ENCODE results near the gene CREB3L4. TPM values are rescaled to one million over a fixed set of nuclear protein-coding genes. Genes with fewer than 3 reads are reported as not detected.

CREB3L4 gene
- total and polyA plus RNA-seq, 2 of the 13 experiments (the other 11 are each of a cell fraction or from before 2014, with no cell fraction given): 9.9 to 18.7 TPM

GRCh38 chr1:153977250-153978240, 9.8 kb downstream of the CREB3L4 start, which contains the start of gene JTB (continued):
- TF ChIP-seq, protein P1, sequence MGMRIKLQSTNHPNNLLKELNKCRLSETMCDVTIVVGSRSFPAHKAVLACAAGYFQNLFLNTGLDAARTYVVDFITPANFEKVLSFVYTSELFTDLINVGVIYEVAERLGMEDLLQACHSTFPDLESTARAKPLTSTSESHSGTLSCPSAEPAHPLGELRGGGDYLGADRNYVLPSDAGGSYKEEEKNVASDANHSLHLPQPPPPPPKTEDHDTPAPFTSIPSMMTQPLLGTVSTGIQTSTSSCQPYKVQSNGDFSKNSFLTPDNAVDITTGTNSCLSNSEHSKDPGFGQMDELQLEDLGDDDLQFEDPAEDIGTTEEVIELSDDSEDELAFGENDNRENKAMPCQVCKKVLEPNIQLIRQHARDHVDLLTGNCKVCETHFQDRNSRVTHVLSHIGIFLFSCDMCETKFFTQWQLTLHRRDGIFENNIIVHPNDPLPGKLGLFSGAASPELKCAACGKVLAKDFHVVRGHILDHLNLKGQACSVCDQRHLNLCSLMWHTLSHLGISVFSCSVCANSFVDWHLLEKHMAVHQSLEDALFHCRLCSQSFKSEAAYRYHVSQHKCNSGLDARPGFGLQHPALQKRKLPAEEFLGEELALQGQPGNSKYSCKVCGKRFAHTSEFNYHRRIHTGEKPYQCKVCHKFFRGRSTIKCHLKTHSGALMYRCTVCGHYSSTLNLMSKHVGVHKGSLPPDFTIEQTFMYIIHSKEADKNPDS (CRISPR knock-in tag; IDR thresholded peaks at IDR 0.05): no peak

DNA sequence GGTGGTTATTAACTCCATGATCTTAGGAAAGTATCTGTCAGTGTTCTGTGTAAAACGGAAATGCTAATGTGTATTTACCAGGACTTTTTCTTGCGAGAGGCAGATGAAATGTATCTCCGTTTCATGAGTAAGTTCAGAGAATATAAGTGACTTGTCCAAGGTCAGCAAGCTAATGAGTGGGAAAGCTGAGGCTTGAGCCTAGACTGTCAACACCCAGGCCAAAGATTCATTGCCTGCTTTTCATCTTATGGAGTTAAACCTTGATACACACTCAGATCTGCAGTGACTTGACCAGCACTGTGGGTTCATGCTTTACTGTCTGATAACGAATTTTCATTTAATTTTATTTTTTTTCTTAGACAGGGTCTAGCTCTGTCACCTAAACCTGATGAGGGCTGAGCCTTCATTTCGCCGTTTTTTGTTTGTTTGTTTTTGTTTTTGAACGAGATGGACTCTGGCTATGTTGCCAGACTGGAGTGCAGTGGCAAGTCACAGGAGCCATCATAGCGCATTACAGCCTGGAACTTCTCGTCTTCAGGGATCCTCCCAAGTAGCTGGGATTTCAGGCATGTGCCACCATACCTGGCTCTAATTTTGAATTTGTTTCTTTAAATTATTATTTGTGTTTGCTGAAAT, 10.7 kb downstream of the CREB3L4 start:
- Histone ChIP-seq H3K9me3 (ENCODE audit: low read length) (no peaks in the 10 kb centered on the region), H4K20me1 (ENCODE audit: insufficient read depth, low read length) (no peaks in the 10 kb centered on the region), H3K4me3 (replicated peaks in 1 of 3; ENCODE audit: insufficient read depth in 1 of 3, low read depth in 2 of 3, low read length in 3 of 3) (peak overlapping the region; percentile 72 to 79 (median 77)), H3K9ac (ENCODE audit: insufficient read depth, low read depth, low read length) (peak overlapping the region; percentile 88), H3K36me3 (replicated peaks in 1 of 2; ENCODE audit: control insufficient read depth in 1 of 2, insufficient read depth in 2 of 2, low read length in 2 of 2) (peaks cover 1 to 19% of the 10 kb centered on the region in 2 experiments), H3K4me2 (ENCODE audit: low read depth, low read length) (peak overlapping the region; percentile 97), H3K4me1 (ENCODE audit: insufficient read depth, low read length) (peaks cover 25% of the 10 kb centered on the region), H2AFZ (ENCODE audit: low read length) (peak overlapping the region; percentile 57), H3K79me2 (ENCODE audit: insufficient read depth, low read length) (peaks cover 16% of the 10 kb centered on the region), H3K27ac (ENCODE audit: extremely low read length, insufficient read depth, low read length) (peak overlapping the region; percentile 88), H3K27me3 (ENCODE audit: control insufficient read depth in 1 of 2, insufficient read depth in 2 of 2, low read length in 2 of 2) (no peaks in the 10 kb centered on the region)
- DNase-seq (ENCODE audit: low spot score): no peak
- ATAC-seq: peak; percentile 12
- no TSS peak for BruUV-seq (replicated peaks)
- intact Hi-C loops (cut with micrococcal nuclease; ENCODE audit: unreplicated experiment): loop anchor here (1.0 kb wide), 1 partner anchor 8 kb away; the partner anchor contains the start of gene RAB13
- FAIRE-seq: peak; percentile 15
- ChIA-PET POLR2A (interaction anchor here (1.0 to 4.4 kb wide), 15 partner anchors 9 to 363 kb away, joined by 3 to 209 read pairs (median 8); partner anchors contain the start of genes CHTOP, CREB3L4, CRTC2 and DENND4B), CTCF (ENCODE audit: low intra/inter-chr PET ratio, low total read pairs) (no interaction called here)
- 2% methylated on average over 9 of the region's 9 CpGs for WGBS (ENCODE audit: low lambda C conversion rate)
- in situ Hi-C loops (cut with HindIII; ENCODE audit: extremely low pct_ligation_motif_present, low pct_unique_long_range_greater_than_20kb): no loop called here
- TF ChIP-seq SMC3 (IDR thresholded peaks at IDR 0.05; ENCODE audit: low read length) (no peak), U2AF1 (optimal IDR thresholded peaks at IDR 0.05; ENCODE audit: low read depth, low read length) (no peak), ZNF644 (CRISPR knock-in tag; IDR thresholded peaks at IDR 0.05; ENCODE audit: low read depth) (0 out of 2 replicates have a peak, but pooled peaks have one; percentile 4), HMG20A (CRISPR knock-in tag; IDR thresholded peaks at IDR 0.05; ENCODE audit: borderline replicate concordance) (0 out of 2 replicates have a peak, but pooled peaks have one; percentile 8), AGO2 (optimal IDR thresholded peaks at IDR 0.05; ENCODE audit: low read depth, low read length) (no peak), MLX (CRISPR knock-in tag; IDR thresholded peaks at IDR 0.05) (no peak), ZNF768 (CRISPR knock-in tag; IDR thresholded peaks at IDR 0.05) (no peak), CBFB (CRISPR knock-in tag; IDR thresholded peaks at IDR 0.05) (no peak), DMAP1 (CRISPR knock-in tag; IDR thresholded peaks at IDR 0.05) (no peak)
- TF ChIP-seq, protein P2, sequence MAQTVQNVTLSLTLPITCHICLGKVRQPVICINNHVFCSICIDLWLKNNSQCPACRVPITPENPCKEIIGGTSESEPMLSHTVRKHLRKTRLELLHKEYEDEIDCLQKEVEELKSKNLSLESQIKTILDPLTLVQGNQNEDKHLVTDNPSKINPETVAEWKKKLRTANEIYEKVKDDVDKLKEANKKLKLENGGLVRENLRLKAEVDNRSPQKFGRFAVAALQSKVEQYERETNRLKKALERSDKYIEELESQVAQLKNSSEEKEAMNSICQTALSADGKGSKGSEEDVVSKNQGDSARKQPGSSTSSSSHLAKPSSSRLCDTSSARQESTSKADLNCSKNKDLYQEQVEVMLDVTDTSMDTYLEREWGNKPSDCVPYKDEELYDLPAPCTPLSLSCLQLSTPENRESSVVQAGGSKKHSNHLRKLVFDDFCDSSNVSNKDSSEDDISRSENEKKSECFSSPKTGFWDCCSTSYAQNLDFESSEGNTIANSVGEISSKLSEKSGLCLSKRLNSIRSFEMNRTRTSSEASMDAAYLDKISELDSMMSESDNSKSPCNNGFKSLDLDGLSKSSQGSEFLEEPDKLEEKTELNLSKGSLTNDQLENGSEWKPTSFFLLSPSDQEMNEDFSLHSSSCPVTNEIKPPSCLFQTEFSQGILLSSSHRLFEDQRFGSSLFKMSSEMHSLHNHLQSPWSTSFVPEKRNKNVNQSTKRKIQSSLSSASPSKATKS (CRISPR knock-in tag; IDR thresholded peaks at IDR 0.05): no peak
- TF ChIP-seq, protein P3, sequence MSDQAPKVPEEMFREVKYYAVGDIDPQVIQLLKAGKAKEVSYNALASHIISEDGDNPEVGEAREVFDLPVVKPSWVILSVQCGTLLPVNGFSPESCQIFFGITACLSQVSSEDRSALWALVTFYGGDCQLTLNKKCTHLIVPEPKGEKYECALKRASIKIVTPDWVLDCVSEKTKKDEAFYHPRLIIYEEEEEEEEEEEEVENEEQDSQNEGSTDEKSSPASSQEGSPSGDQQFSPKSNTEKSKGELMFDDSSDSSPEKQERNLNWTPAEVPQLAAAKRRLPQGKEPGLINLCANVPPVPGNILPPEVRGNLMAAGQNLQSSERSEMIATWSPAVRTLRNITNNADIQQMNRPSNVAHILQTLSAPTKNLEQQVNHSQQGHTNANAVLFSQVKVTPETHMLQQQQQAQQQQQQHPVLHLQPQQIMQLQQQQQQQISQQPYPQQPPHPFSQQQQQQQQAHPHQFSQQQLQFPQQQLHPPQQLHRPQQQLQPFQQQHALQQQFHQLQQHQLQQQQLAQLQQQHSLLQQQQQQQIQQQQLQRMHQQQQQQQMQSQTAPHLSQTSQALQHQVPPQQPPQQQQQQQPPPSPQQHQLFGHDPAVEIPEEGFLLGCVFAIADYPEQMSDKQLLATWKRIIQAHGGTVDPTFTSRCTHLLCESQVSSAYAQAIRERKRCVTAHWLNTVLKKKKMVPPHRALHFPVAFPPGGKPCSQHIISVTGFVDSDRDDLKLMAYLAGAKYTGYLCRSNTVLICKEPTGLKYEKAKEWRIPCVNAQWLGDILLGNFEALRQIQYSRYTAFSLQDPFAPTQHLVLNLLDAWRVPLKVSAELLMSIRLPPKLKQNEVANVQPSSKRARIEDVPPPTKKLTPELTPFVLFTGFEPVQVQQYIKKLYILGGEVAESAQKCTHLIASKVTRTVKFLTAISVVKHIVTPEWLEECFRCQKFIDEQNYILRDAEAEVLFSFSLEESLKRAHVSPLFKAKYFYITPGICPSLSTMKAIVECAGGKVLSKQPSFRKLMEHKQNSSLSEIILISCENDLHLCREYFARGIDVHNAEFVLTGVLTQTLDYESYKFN (CRISPR knock-in tag; conservative IDR thresholded peaks at IDR 0.05): 0 out of 2 replicates have a peak, but pooled peaks have one; percentile 9

Data from HepG2 (cell line).